OCI-M1 (cell line): ENCODE measurements around the gene DNMT3B.
"Not testable (repeated sequence)": the region's sequence is repeated elsewhere in the genome, so short reads cannot be mapped to it uniquely, and the experiment has no call there.

Experiments
- DNase-seq: peaks from one replicate; lab custom pipeline; 2025; lab: John Stamatoyannopoulos, UW

DNMT3B gene

GRCh38 chr20:32792316-32792715 lies 30.1 kb downstream of the DNMT3B start:
- DNase-seq, result peak; percentile 47

DNA sequence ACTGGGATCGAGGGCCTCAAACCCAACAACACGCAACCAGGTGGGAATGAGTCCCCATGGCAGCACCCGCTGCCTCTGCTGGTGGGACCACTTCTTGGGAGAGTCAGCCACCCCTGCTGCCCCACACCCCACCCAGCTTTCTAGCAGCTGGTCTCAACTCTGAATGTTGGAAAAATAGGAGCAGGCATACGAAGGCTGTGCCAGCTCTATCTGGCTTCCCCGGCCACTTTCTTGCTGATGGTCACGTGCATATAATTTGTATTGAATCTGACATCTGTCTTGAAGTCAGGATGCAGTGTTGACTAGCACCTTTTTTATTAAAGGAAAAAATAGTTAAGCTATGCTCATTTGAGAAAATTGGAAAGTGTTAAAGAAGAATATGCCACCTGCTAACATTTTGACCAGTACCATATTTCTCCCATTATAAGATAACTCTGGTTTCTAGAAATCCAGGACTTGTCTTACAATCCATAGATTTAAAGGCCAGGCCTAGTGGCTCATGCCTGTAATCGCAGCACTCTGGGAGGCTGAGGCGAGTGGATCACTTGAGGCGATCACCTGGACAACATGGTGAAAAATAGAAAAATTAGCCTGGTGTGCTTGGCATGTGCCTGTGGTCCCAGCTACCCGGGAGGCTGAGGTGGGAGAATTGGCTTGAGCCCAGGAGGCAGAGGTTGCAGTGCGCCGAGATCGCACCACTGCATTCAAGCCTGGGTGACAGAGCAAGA lies 30.7 kb downstream of the DNMT3B start:
- DNase-seq, result no peak

GRCh38 chr20:32796383-32796948 lies 34.3 kb downstream of the DNMT3B start:
- DNase-seq, result no peak

GRCh38 chr20:32796981-32797451 lies 34.8 kb downstream of the DNMT3B start:
- DNase-seq, result no peak

GRCh38 chr20:32797571-32797970 lies 35.4 kb downstream of the DNMT3B start:
- not testable (repeated sequence) for DNase-seq

DNA sequence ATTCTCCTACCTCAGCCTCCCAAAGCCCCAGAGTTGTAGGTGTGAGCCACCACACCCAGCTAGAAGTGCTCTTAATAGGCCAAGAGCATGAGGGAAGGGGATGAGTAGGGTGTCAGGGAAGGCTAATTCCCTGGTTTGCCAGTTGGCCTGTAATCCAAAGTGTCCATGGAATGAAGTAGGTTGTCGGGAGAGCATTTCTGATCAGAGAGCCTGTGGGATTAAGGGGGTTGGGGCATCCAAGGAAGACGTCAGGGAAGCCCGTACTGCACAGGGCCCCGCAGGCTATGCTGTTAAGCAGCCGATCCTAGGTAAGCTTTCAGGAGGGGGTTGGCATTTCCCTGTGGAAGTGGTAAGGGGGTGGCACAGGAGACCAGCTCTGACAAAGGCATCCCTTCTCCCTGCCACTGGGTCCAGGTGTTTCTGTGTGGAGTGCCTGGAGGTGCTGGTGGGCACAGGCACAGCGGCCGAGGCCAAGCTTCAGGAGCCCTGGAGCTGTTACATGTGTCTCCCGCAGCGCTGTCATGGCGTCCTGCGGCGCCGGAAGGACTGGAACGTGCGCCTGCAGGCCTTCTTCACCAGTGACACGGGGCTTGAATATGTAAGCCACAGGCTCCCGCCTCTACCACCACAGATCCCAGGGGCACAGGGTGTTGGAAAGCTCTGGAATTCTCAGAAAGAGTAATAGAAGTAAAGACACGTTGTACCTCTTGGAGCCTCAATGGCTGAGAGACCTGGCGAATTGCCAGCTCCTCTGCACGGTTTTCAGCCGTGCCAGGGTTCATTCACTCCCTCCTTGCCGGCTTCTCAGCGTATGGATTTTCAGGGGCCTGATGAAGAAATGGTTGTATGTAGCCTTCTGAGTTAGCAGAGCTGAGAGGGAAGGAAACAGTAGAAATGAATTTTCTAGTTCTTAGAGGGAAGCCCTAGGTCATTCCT lies 36.1 kb downstream of the DNMT3B start:
- DNase-seq, result no peak

DNA sequence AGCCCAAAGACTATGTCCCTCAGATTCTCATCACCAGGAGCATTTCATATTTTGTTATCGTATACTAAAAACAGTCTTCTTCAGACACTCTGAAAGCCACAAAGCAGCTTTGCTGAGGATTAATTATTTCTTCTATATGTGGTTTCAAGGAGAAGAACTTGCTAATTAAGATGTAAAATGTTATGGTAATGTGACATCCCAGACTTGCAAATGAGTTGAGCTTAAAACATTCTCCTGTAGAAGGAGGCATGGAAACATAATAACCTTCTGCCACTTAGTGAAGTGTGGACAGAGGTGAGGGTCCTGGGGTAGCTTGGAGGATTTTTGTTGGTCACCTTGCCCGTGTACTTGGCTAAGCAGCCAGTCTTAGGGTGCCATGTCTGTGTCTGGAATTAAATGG lies 40.9 kb downstream of the DNMT3B start:
- no peak for DNase-seq

- no peak for DNase-seq
Measured at GRCh38 chr20:32804022-32804715, 42.0 kb downstream of the DNMT3B start.

DNA sequence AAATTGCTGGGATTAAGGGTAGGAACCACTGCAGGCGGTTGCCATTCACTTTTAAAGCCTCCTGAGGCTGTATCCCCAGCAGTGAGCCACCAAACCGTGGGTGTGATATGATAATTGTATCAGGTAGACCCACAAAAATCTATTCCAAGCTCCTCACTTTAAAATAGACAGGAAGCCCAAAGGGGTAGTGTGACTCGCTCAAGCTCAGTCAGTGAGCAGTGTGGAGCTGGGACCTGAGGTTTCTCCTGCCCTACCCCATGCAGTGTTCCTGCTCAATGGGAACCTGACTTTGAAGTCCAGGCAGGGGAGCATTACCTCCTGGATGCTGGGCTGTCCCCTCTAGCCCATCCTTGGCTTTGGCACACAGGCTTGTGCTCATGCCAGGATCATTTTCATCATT lies 42.6 kb downstream of the DNMT3B start:
- no peak for DNase-seq

GRCh38 chr20:32805721-32806120 lies 43.5 kb downstream of the DNMT3B start:
- peak; percentile 38 for DNase-seq

DNA sequence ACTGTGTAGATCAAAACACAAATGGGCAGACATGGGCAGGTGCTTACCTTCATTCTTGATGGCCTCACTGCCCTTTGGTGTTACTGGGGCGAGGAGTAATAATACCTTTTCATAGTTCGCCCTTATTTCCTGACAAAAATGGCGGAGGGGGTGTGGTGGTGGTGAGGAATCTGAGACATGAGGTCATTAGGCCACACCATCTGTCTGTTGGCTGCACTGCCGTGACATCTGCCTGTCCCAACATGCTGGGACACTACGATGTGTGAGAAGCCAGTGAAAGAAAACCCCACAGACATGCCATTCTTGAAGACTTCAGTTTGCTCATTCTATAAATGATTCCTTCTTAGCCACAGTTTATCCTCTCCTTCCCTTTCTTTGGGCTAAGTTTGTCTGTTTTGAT lies 44.2 kb downstream of the DNMT3B start:
- no peak for DNase-seq

GRCh38 chr20:32807706-32808105 lies 45.5 kb downstream of the DNMT3B start:
- no peak for DNase-seq

DNA sequence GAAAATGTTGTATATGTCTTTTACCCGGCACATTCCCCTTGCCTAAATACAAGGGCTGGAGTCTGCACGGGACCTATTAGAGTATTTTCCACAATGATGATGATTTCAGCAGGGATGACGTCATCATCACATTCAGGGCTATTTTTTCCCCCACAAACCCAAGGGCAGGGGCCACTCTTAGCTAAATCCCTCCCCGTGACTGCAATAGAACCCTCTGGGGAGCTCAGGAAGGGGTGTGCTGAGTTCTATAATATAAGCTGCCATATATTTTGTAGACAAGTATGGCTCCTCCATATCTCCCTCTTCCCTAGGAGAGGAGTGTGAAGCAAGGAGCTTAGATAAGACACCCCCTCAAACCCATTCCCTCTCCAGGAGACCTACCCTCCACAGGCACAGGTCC lies 46.3 kb downstream of the DNMT3B start:
- DNase-seq, result no peak

DNA sequence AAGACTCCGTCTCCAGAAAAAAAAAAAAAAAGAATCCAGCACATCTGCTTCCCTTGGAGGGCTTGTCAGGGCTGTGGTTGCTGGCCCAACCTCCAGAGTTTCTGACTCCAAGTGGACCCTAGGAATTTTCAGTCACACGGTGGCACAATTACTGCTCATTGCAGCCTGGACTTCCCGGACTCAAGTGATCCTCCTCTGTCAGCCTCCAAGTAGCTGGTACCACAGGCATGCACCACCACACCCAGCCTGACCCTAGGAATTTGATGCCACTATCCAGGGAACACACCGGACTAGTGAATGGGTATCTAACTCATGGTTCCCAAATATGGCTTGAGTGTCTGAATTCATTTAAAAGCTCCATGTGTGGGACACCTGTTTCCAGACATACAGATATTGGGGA lies 47.7 kb downstream of the DNMT3B start:
- no peak for DNase-seq

GRCh38 chr20:32810941-32811340 lies 48.8 kb downstream of the DNMT3B start:
- no peak for DNase-seq

- DNase-seq, result no peak
Measured at GRCh38 chr20:32811886-32812285, 49.7 kb downstream of the DNMT3B start.

- DNase-seq, result peak; percentile 89
Measured at GRCh38 chr20:32819992-32820697, 58.0 kb downstream of the DNMT3B start.

- DNase-seq, result no peak
Measured at GRCh38 chr20:32820698-32821377, 58.7 kb downstream of the DNMT3B start.

- no peak for DNase-seq
Measured at GRCh38 chr20:32822225-32822624, 60.0 kb downstream of the DNMT3B start.

DNA sequence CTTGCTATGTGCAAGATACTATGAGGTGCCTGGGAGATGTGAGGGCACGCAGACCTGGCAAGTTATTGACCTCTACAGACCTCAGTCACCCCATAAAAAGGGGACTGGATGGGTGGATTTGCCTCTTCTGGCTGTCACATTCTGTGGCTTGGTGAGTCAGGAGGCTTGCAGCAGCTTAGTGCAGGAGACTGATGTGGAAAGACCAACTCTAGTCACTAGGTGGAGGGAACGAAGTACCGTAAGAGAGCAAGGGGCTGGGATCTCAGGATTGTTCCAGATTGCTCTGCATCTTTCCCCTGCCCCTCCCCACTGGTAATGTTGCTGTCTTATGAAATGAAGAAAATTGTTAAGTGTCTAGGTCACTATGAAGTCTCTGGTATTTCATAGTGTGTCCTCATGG lies 60.9 kb downstream of the DNMT3B start:
- DNase-seq, result peak; percentile 16
